Gastrocnemius medialis (tissue), 4 donors: ENCODE results near the gene DSN1. TPM values are rescaled to one million over a fixed set of nuclear protein-coding genes. Genes with fewer than 3 reads are reported as not detected.

Source experiments
- ATAC-seq, 2 donors: fragments of 150-250 bp; one replicate each; pipeline ENCODE4 v1.9.1; 2016
- DNase-seq, 2 donors: peaks; one replicate each; pipeline ENCODE4 v3.0.0-alpha.2; 2019
- H3K27ac ChIP-seq, 4 donors: fragments of 200-600 bp; sonication (generic); 1 replicate in 1 of 4; 2 replicates in 3 of 4; pipeline ENCODE4 v1.5.1; 2016 to 2018; ENCODE audit warnings: mild to moderate bottlenecking in 2 of 4, moderate library complexity in 1 of 4
- H3K27me3 ChIP-seq, 3 donors: fragments of 200-600 bp; sonication (generic) in 2 of 3; 1 replicate in 1 of 3; 2 replicates in 2 of 3; pipeline versions ENCODE4 v1.5.1 to v1.6.0; 2016 to 2019; ENCODE audit warnings: mild to moderate bottlenecking in 1 of 3, moderate library complexity in 1 of 3
- H3K36me3 ChIP-seq, 2 donors: fragments of 200-600 bp; sonication (generic) in 1 of 2; one replicate each; pipeline ENCODE4 v1.5.1; 2017 to 2018
- H3K4me1 ChIP-seq, 2 donors: fragments of 200-600 bp; sonication (generic) in 1 of 2; one replicate each; pipeline ENCODE4 v1.5.1; 2016 to 2017; ENCODE audit warnings: mild to moderate bottlenecking in 2 of 2
- H3K4me3 ChIP-seq, 4 donors: fragments of 200-600 bp; sonication (generic) in 3 of 4; 1 replicate in 1 of 4; 2 replicates in 3 of 4; pipeline ENCODE4 v1.5.1; 2016 to 2019; ENCODE audit warnings: mild to moderate bottlenecking in 2 of 4
- H3K9me3 ChIP-seq, 3 donors: fragments of 200-600 bp; sonication (generic) in 2 of 3; 1 replicate in 1 of 3; 2 replicates in 2 of 3; pipeline ENCODE4 v1.5.1; 2016 to 2019
- CTCF ChIP-seq, 5 experiments: fragments of 450-650 bp in 3 of 5; fragments of 200-600 bp in 2 of 5; sonication (generic) in 2 of 5; IDR thresholded peaks in 4 of 5; conservative IDR thresholded peaks in 1 of 5; 1 replicate in 4 of 5; 2 replicates in 1 of 5; pipeline ENCODE4 v1.5.1; 2016 to 2019; ENCODE audit warnings: antibody characterized with exemption in 5 of 5, mild to moderate bottlenecking in 3 of 5, moderate library complexity in 3 of 5
- POLR2A ChIP-seq, 2 donors: fragments of 450-650 bp; IDR thresholded peaks; one replicate each; pipeline ENCODE4 v1.6.1; 2017; ENCODE audit warnings: antibody characterized with exemption in 2 of 2, mild to moderate bottlenecking in 2 of 2, moderate library complexity in 2 of 2
- in situ Hi-C, 4 donors: fragments of 200-750 bp; cut with MboI; loops; one replicate each; pipeline versions ENCODE4 v1.15.0 to v1.8.0; 2017; ENCODE audit warnings: low sequenced_read_pairs in 4 of 4
- intact Hi-C: fragments of 100-400 bp; cut with DNase I; formaldehyde crosslinking; loops from one replicate; pipeline ENCODE4 v1.15.1; 2023; ENCODE audit warnings: low total_unique reads
- total RNA-seq, 4 donors: library from RNA; depleted of rRNA; stranded (reverse); fragments of >200 nt; gene quantifications; one replicate each; pipeline versions ENCODE4 v1.1.0 to v1.2.3, GENCODE V29; 2016

Gene DSN1
- total RNA-seq, 4 donors from 2014 or later, result 3.2 to 6.3 (median 5.2) TPM

GRCh38 chr20:36744764-36745191 lies 28.8 kb downstream of the DSN1 start:
- no peaks in the 10 kb centered on the region for H3K27me3 ChIP-seq
- H3K4me1 ChIP-seq, result peaks cover 18 to 32% of the 10 kb centered on the region in 2 donors
- DNase-seq (peak; percentile 67 to 88), ATAC-seq (peak; percentile 70)
- H3K9me3 ChIP-seq, result no peaks in the 10 kb centered on the region
- no peaks in the 10 kb centered on the region for H3K36me3 ChIP-seq
- TF ChIP-seq CTCF (IDR thresholded peaks at IDR 0.05 in 4 of 5, conservative IDR thresholded peaks at IDR 0.05 in 1 of 5), result no peak
- H3K27ac ChIP-seq, result peak overlapping the region; percentile 88 to 95 (median 92)
- H3K4me3 ChIP-seq, result peak overlapping the region; percentile 76 to 94 (median 84)
- intact Hi-C loops (loop anchor here (5.0 to 10.0 kb wide), 2 partner anchors 137 to 280 kb away; partner anchors contain the start of gene RAB5IF), in situ Hi-C loops (no loop called here)

DNA sequence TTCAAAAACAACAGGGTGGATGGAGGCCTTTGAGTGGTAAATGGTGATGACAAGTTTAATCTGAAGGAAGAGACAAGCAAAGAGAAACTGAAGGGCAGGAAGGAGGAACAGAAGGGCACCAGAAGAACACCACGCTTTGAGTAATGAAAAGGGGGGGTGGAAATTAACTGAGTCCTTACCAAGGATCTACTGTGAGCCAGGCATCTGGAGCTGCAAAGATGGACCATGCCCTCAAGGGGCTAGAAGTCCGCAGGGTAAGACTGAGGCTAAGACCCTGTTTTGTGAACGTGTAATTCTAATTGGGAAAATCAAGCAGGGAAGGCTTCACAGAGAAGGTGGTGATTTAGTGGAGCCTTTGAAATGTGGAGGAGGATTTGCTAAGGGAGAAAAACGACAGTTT lies 29.3 kb downstream of the DSN1 start:
- DNase-seq (no peak), ATAC-seq (no peak)
- Histone ChIP-seq H3K36me3 (no peaks in the 10 kb centered on the region), H3K27ac (peak overlapping the region; percentile 88 to 95 (median 92)), H3K4me1 (peaks cover 18 to 32% of the 10 kb centered on the region in 2 donors), H3K9me3 (no peaks in the 10 kb centered on the region), H3K27me3 (no peaks in the 10 kb centered on the region), H3K4me3 (peak overlapping the region; percentile 76 to 94 (median 84))
- in situ Hi-C loops, result no loop called here
- intact Hi-C loops, result loop anchor here (10.0 kb wide), 1 partner anchor 279 kb away; no protein-coding TSS in a partner anchor
- no peak for TF ChIP-seq POLR2A (IDR thresholded peaks at IDR 0.05)
- TF ChIP-seq CTCF (IDR thresholded peaks at IDR 0.05 in 4 of 5, conservative IDR thresholded peaks at IDR 0.05 in 1 of 5), result no peak

DNA sequence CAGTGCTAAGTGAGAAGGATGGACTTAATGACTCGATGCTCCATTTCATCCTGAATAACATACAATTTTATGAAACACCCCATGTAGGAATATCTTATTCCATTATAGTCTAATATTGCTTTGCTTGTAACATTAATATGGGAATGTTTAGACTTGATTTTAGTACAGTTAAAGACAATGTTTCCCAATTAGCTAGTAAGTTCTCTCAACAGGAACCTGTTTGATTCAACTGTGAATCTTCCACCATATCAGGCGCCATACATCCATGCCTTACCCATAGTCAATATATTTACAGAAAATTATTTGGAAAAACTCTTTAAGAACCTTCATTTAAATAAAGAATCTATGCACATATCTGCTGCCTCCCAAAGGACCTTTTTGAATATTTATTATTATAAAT lies 31.0 kb downstream of the DSN1 start:
- in situ Hi-C loops (no loop called here), intact Hi-C loops (loop anchor here (10.0 kb wide), 1 partner anchor 278 kb away; no protein-coding TSS in a partner anchor)
- Histone ChIP-seq H3K4me3 (no peak overlapping the region), H3K27me3 (no peaks in the 10 kb centered on the region), H3K9me3 (no peaks in the 10 kb centered on the region), H3K27ac (peak overlapping the region; percentile 12 to 88 (median 50)), H3K4me1 (peaks cover 19 to 35% of the 10 kb centered on the region in 2 donors), H3K36me3 (no peaks in the 10 kb centered on the region)
- DNase-seq (no peak), ATAC-seq (no peak)
- no peak for TF ChIP-seq CTCF (IDR thresholded peaks at IDR 0.05 in 4 of 5, conservative IDR thresholded peaks at IDR 0.05 in 1 of 5)
- TF ChIP-seq POLR2A (IDR thresholded peaks at IDR 0.05), result no peak

DNA sequence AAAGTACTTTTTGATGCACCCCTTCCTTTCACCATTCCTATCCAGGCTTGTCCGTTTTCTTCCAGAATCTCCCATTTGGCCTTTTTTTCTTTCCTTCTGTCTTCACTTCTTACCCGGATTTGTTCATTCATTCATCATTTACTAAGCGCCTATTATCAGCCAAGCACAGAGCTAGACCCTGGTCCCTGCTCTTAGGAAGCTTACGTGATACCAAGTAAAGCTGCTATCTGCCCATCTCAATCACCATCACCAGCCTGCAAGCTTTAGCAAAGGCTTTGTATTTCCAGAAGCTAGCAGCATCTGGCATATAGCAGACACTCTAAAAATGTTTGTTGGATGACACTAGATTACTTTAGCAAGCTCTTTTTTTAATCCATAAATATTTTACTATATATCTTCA lies 32.5 kb downstream of the DSN1 start:
- Histone ChIP-seq H3K4me1 (peaks cover 32 to 41% of the 10 kb centered on the region in 2 donors), H3K4me3 (no peak overlapping the region), H3K36me3 (no peaks in the 10 kb centered on the region), H3K9me3 (no peaks in the 10 kb centered on the region), H3K27ac (peak overlapping the region in 3 of 4 donors; percentile 8 to 33 (median 27)), H3K27me3 (no peaks in the 10 kb centered on the region)
- ATAC-seq (no peak), DNase-seq (no peak)
- TF ChIP-seq CTCF (IDR thresholded peaks at IDR 0.05 in 4 of 5, conservative IDR thresholded peaks at IDR 0.05 in 1 of 5), result no peak
- no peak for TF ChIP-seq POLR2A (IDR thresholded peaks at IDR 0.05)
- in situ Hi-C loops (no loop called here), intact Hi-C loops (loop anchor here (10.0 kb wide), 1 partner anchor 276 kb away; no protein-coding TSS in a partner anchor)

GRCh38 chr20:36737183-36737499 lies 36.4 kb downstream of the DSN1 start:
- H3K27me3 ChIP-seq, result no peaks in the 10 kb centered on the region
- intact Hi-C loops, result no loop called here
- H3K36me3 ChIP-seq, result no peaks in the 10 kb centered on the region
- DNase-seq (no peak), ATAC-seq (peak; percentile 19 to 28)
- no peak for TF ChIP-seq CTCF (IDR thresholded peaks at IDR 0.05 in 4 of 5, conservative IDR thresholded peaks at IDR 0.05 in 1 of 5)
- no peak for TF ChIP-seq POLR2A (IDR thresholded peaks at IDR 0.05)
- in situ Hi-C loops, result no loop called here
- peaks cover 33 to 39% of the 10 kb centered on the region in 2 donors for H3K4me1 ChIP-seq
- H3K9me3 ChIP-seq, result no peaks in the 10 kb centered on the region
- peak overlapping the region; percentile 42 to 75 (median 63) for H3K27ac ChIP-seq
- H3K4me3 ChIP-seq, result no peak overlapping the region
